Keratinocyte (primary cell): ENCODE data around the gene FAP. TPM values are rescaled to one million over a fixed set of nuclear protein-coding genes. Genes with fewer than 3 reads are reported as not detected.

Experiments
- DNase-seq: peaks from one replicate; pipeline ENCODE4 v3.0.0-alpha.2; 2011; ENCODE audit warnings: low read depth, missing footprints, low spot score
- FAIRE-seq: peaks from 2 replicates; lab custom pipeline; 2011; peaks lifted over from hg19 to GRCh38; lab: Jason Lieb, UNC
- H2AFZ ChIP-seq: 2 replicates; pipeline ENCODE4 v1.6.0; 2012; ENCODE audit warnings: low read length, control low read depth, inconsistent platforms; ENCODE audit not compliant: control insufficient read depth
- H3K27ac ChIP-seq: 2 replicates; pipeline ENCODE4 v1.5.1; 2011; ENCODE audit warnings: low read length; ENCODE audit not compliant: control insufficient read depth, insufficient read depth
- H3K27me3 ChIP-seq: 3 replicates; pipeline ENCODE4 v1.6.0; 2011; ENCODE audit warnings: low read length; ENCODE audit not compliant: control insufficient read depth, insufficient read depth; ENCODE audit errors: extremely low read depth
- H3K36me3 ChIP-seq, 2 experiments: 2 replicates in 1 of 2; 3 replicates in 1 of 2; pipeline ENCODE4 v1.5.1; 2011; ENCODE audit warnings: low read length in 2 of 2, mild to moderate bottlenecking in 1 of 2; ENCODE audit not compliant: control insufficient read depth in 2 of 2, insufficient read depth in 2 of 2; ENCODE audit errors: extremely low read depth in 1 of 2
- H3K4me1 ChIP-seq: 3 replicates; pipeline ENCODE4 v1.5.1; 2011; ENCODE audit warnings: low read length; ENCODE audit not compliant: control insufficient read depth, insufficient read depth; ENCODE audit errors: extremely low read depth
- H3K4me2 ChIP-seq: 3 replicates; pipeline ENCODE4 v1.6.0; 2011; ENCODE audit warnings: low read depth, low read length; ENCODE audit not compliant: control insufficient read depth, insufficient read depth; ENCODE audit errors: extremely low read depth
- H3K4me3 ChIP-seq, 3 experiments: fragments of 200-600 bp in 1 of 3; sonication (generic) in 1 of 3; 2 replicates in 2 of 3; 3 replicates in 1 of 3; pipeline ENCODE4 v1.5.1; 2011 to 2016; ENCODE audit warnings: low read length in 3 of 3, mild to moderate bottlenecking in 3 of 3, control low read depth in 2 of 3, inconsistent platforms in 1 of 3, low read depth in 1 of 3, mixed read lengths in 1 of 3, mixed run types in 1 of 3, moderate library complexity in 1 of 3; ENCODE audit not compliant: control insufficient read depth in 2 of 3, insufficient read depth in 2 of 3; ENCODE audit errors: extremely low read depth in 1 of 3
- H3K79me2 ChIP-seq: 2 replicates; pipeline ENCODE4 v1.6.0; 2012; ENCODE audit warnings: low read length; ENCODE audit not compliant: control insufficient read depth, insufficient read depth
- H3K9ac ChIP-seq: 3 replicates; pipeline ENCODE4 v1.6.0; 2011; ENCODE audit warnings: low read length; ENCODE audit not compliant: control insufficient read depth, insufficient read depth; ENCODE audit errors: extremely low read depth
- H3K9me1 ChIP-seq: 3 replicates; pipeline ENCODE4 v1.6.0; 2011; ENCODE audit warnings: low read length; ENCODE audit not compliant: control insufficient read depth, insufficient read depth; ENCODE audit errors: extremely low read depth
- H3K9me3 ChIP-seq: 2 replicates; pipeline ENCODE4 v1.5.1; 2012; ENCODE audit warnings: low read depth, low read length; ENCODE audit not compliant: control insufficient read depth
- H4K20me1 ChIP-seq: 3 replicates; pipeline ENCODE4 v1.6.0; 2011; ENCODE audit warnings: low read length; ENCODE audit not compliant: control insufficient read depth, insufficient read depth; ENCODE audit errors: extremely low read depth
- CTCF ChIP-seq, 3 experiments: IDR thresholded peaks in 1 of 3; conservative IDR thresholded peaks in 1 of 3; optimal IDR thresholded peaks in 1 of 3; 2 replicates in 2 of 3; 3 replicates in 1 of 3; pipeline versions ENCODE3 to v1.5.1; 2011; ENCODE audit warnings: low read length in 3 of 3, mild to moderate bottlenecking in 3 of 3, moderate library complexity in 2 of 3, control low read depth in 1 of 3, inconsistent platforms in 1 of 3; ENCODE audit not compliant: insufficient read depth in 2 of 3; ENCODE audit errors: extremely low read depth in 1 of 3
- EZH2 ChIP-seq: IDR thresholded peaks from one replicate; pipeline ENCODE4 v1.6.1; 2012; ENCODE audit warnings: inconsistent platforms, mild to moderate bottlenecking, low read length, moderate library complexity
- dilution Hi-C: fragments of 300-500 bp; cut with MboI; formaldehyde crosslinking; loops from one replicate; pipeline ENCODE4 v1.7.0; 2020; ENCODE audit warnings: low sequenced_read_pairs; ENCODE audit not compliant: extremely low pct_ligation_motif_present
- polyA plus RNA-seq, 5 experiments: library from polyadenylated mRNA; depleted of rRNA in 3 of 5; stranded (reverse) in 3 of 5; stranded (forward) in 1 of 5; unstranded in 1 of 5; fragments of >200 nt; gene quantifications; 1 replicate in 1 of 5; 2 replicates in 3 of 5; 3 replicates in 1 of 5; pipeline versions ENCODE4 v1.2.1 to v1.2.3, GENCODE V29; 2011 to 2012; ENCODE audit warnings: missing spikeins in 2 of 5, low read depth in 1 of 5, low replicate concordance in 1 of 5

Gene FAP
- polyA plus RNA-seq, 1 donor (not counting 4 experiments of a cell fraction or from before 2014, with no cell fraction given), result 8.5 TPM

- dilution Hi-C loops, result no loop called here
- no peak for DNase-seq
Observed at GRCh38 chr2:162164802-162165201, 78.4 kb downstream of the FAP start.

DNA sequence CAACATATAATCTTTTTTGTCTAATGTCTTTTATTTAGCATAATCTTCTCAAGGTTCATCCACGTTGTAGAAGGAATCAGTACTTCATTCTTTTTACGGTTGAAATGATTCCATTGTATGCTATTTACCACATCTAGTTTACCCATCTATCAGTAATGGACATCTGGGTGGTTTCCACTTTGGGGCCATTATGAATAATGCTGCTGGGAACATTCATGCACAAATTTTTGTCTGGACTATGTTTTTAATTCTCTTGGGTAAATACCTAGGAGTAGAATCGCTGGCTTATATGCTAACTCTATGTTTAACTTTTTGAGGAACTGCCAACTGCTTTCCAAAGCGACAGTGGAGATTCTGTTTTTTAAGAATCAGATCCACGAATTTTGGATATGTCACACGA, 83.8 kb downstream of the FAP start:
- Histone ChIP-seq H3K9ac (no peak overlapping the region), H2AFZ (no peak overlapping the region), H3K4me3 (no peak overlapping the region), H3K27me3 (no peaks in the 10 kb centered on the region), H3K79me2 (no peaks in the 10 kb centered on the region), H3K36me3 (no peaks in the 10 kb centered on the region), H3K9me1 (no peaks in the 10 kb centered on the region), H3K4me1 (no peaks in the 10 kb centered on the region), H3K4me2 (no peak overlapping the region), H4K20me1 (no peaks in the 10 kb centered on the region), H3K9me3 (no peaks in the 10 kb centered on the region), H3K27ac (no peak overlapping the region)
- no peak for DNase-seq
- dilution Hi-C loops, result no loop called here
- TF ChIP-seq CTCF (optimal IDR thresholded peaks at IDR 0.05 in 1 of 3, IDR thresholded peaks at IDR 0.05 in 1 of 3, conservative IDR thresholded peaks at IDR 0.05 in 1 of 3; ENCODE audit: extremely low read depth in 1 of 3, insufficient read depth in 2 of 3, low read length in 3 of 3), result no peak
- TF ChIP-seq EZH2, result no peak
- no peak for FAIRE-seq

More at GRCh38 chr2:162164802-162165201, 78.4 kb downstream of the FAP start:
- Histone ChIP-seq H3K4me3 (no peak overlapping the region), H3K36me3 (peaks cover 0 to 4% of the 10 kb centered on the region in 2 experiments), H4K20me1 (no peaks in the 10 kb centered on the region), H3K9ac (no peak overlapping the region), H3K4me1 (no peaks in the 10 kb centered on the region), H2AFZ (no peak overlapping the region), H3K9me3 (no peaks in the 10 kb centered on the region), H3K27me3 (no peaks in the 10 kb centered on the region), H3K27ac (no peak overlapping the region), H3K4me2 (no peak overlapping the region), H3K9me1 (no peaks in the 10 kb centered on the region), H3K79me2 (no peaks in the 10 kb centered on the region)
- no peak for FAIRE-seq
- TF ChIP-seq EZH2, result no peak
- no peak for TF ChIP-seq CTCF (optimal IDR thresholded peaks at IDR 0.05 in 1 of 3, IDR thresholded peaks at IDR 0.05 in 1 of 3, conservative IDR thresholded peaks at IDR 0.05 in 1 of 3; ENCODE audit: extremely low read depth in 1 of 3, insufficient read depth in 2 of 3, low read length in 3 of 3)
